Parathyroid adenoma (tissue), 2 donors: ENCODE measurements around the gene MMP7.

Source experiments
- H2AFZ ChIP-seq: fragments of 300-600 bp; sonication (generic); one replicate; pipeline ENCODE4 v1.7.0; 2017; ENCODE audit warnings: antibody characterized with exemption, mild to moderate bottlenecking
- H3K27ac ChIP-seq: fragments of 300-600 bp; sonication (generic); one replicate; pipeline ENCODE4 v1.7.0; 2017
- H3K27me3 ChIP-seq: fragments of 300-600 bp; sonication (generic); one replicate; pipeline ENCODE4 v1.7.0; 2017; ENCODE audit warnings: low read length; ENCODE audit not compliant: control insufficient read depth, insufficient read depth
- H3K36me3 ChIP-seq: fragments of 300-600 bp; sonication (generic); one replicate; pipeline ENCODE4 v1.7.0; 2017; ENCODE audit warnings: low read length; ENCODE audit not compliant: control insufficient read depth, insufficient read depth
- H3K4me1 ChIP-seq: fragments of 300-600 bp; sonication (generic); one replicate; pipeline ENCODE4 v1.7.0; 2017; ENCODE audit warnings: control low read depth
- H3K4me2 ChIP-seq: fragments of 300-600 bp; sonication (generic); one replicate; pipeline ENCODE4 v1.7.0; 2017; ENCODE audit warnings: low read length
- H3K4me3 ChIP-seq: fragments of 300-600 bp; sonication (generic); one replicate; pipeline ENCODE4 v1.7.0; 2017; ENCODE audit warnings: low read depth, low read length
- H3K79me2 ChIP-seq: fragments of 300-600 bp; sonication (generic); one replicate; pipeline ENCODE4 v1.7.0; 2017; ENCODE audit warnings: control low read depth
- H3K9ac ChIP-seq: fragments of 300-600 bp; sonication (generic); one replicate; pipeline ENCODE4 v1.7.0; 2017; ENCODE audit warnings: mild to moderate bottlenecking
- H3K9me3 ChIP-seq: fragments of 300-600 bp; sonication (generic); one replicate; pipeline ENCODE4 v1.7.0; 2017; ENCODE audit warnings: low read length; ENCODE audit not compliant: control insufficient read depth
- TF ChIP-seq, protein P1 (sequence below): fragments of 300-600 bp; sonication (generic); IDR thresholded peaks from one replicate; pipeline ENCODE4 v1.7.0; 2017; ENCODE audit warnings: antibody characterized with exemption, mild to moderate bottlenecking
- donor health status: primary hyperparathyroidism.

The MMP7 gene

DNA sequence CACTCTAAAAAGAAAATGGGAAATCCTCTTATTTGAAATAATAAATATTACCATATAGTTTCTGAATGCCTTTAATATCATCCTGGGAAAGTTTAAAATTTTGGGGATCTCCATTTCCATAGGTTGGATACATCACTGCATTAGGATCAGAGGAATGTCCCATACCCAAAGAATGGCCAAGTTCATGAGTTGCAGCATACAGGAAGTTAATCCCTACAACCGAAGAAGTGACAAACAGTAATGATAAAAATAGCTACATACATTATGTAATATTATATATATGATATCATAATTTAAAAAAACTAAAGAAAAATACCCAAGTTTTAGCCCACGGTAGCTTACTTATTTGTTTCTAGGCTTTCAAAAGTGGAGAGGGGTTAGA is 7.4 kb downstream of the MMP7 start:
- H3K4me3 ChIP-seq, result no peak overlapping the region

DNA sequence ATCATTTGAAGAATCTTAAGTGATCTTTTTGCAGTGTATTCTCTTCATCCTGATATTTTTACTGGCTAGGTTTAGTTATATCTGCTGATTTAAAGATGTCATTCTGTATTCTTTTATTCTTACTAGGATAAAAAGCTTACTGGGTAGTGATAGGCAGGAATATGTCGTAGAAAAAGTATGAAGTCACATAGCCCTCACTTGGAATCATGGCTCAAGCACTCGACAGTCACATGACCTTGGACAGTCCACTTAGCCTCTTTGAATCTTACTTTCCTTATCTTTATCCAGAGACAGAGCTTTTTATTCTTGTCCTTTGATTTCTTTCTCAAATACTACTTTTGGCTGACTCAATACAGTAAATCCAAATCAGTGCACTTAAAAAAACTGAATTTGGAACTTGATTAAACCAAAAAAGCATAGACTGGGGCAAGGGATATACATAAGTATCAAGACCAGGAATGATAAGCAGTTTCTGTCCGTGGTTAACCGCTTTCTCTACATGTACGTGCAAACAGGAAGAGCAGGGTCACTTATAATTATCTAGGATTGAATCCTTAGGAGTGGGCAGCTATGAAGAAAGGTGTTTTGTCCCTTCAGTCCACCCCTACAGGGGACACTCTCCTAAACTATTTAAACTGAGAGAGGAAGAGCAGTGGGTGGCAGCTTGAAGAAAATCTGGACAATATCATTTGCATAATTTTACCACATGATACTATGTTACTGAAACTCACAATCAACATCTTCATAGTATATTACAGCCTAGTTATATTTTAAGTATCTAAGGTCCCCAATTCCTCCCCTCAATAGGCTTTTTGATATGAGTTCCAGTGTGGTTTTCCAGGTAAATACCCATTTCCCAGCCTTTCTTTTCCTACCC is 8.0 kb downstream of the MMP7 start:
- no peaks in the 10 kb centered on the region for H3K9me3 ChIP-seq
- H3K27ac ChIP-seq, result no peak overlapping the region
- H3K9ac ChIP-seq, result no peak overlapping the region
- H3K4me2 ChIP-seq, result no peak overlapping the region
- no peaks in the 10 kb centered on the region for H3K27me3 ChIP-seq
- no peak overlapping the region for H2AFZ ChIP-seq
- no peak overlapping the region for H3K4me3 ChIP-seq
- TF ChIP-seq, protein P1, sequence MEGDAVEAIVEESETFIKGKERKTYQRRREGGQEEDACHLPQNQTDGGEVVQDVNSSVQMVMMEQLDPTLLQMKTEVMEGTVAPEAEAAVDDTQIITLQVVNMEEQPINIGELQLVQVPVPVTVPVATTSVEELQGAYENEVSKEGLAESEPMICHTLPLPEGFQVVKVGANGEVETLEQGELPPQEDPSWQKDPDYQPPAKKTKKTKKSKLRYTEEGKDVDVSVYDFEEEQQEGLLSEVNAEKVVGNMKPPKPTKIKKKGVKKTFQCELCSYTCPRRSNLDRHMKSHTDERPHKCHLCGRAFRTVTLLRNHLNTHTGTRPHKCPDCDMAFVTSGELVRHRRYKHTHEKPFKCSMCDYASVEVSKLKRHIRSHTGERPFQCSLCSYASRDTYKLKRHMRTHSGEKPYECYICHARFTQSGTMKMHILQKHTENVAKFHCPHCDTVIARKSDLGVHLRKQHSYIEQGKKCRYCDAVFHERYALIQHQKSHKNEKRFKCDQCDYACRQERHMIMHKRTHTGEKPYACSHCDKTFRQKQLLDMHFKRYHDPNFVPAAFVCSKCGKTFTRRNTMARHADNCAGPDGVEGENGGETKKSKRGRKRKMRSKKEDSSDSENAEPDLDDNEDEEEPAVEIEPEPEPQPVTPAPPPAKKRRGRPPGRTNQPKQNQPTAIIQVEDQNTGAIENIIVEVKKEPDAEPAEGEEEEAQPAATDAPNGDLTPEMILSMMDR, result no peak
- H3K4me1 ChIP-seq, result no peaks in the 10 kb centered on the region
- H3K36me3 ChIP-seq, result no peaks in the 10 kb centered on the region
- no peaks in the 10 kb centered on the region for H3K79me2 ChIP-seq

More for the DNA sequence above, 7.4 kb downstream of the MMP7 start:
- Histone ChIP-seq H3K27me3 (no peaks in the 10 kb centered on the region), H3K4me2 (no peak overlapping the region), H3K9me3 (no peaks in the 10 kb centered on the region), H3K9ac (no peak overlapping the region), H3K4me1 (no peaks in the 10 kb centered on the region), H3K27ac (no peak overlapping the region), H2AFZ (no peak overlapping the region), H3K36me3 (no peaks in the 10 kb centered on the region), H3K79me2 (no peaks in the 10 kb centered on the region)
- TF ChIP-seq, protein P1, result no peak

DNA sequence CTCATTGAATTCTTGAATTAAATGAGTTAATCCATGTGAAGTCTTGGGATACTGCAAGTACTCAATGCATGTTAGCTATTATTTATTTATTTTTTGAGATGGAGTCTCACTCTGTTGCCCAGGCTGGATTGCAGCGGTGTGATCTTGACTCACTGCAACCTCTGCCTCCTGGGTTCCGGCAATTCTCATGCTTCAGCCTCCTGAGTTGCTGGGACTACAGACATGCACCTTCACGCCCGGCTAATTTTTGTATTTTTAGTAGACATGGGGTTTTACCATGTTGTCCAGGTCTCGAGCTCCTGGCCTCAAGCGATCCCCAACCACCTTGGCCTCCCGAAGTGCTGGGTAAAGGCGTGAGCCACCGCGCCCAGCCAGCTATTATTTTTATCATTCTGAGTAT is 9.4 kb downstream of the MMP7 start:
- H3K79me2 ChIP-seq, result no peaks in the 10 kb centered on the region
- no peaks in the 10 kb centered on the region for H3K9me3 ChIP-seq
- no peak overlapping the region for H3K4me2 ChIP-seq

DNA sequence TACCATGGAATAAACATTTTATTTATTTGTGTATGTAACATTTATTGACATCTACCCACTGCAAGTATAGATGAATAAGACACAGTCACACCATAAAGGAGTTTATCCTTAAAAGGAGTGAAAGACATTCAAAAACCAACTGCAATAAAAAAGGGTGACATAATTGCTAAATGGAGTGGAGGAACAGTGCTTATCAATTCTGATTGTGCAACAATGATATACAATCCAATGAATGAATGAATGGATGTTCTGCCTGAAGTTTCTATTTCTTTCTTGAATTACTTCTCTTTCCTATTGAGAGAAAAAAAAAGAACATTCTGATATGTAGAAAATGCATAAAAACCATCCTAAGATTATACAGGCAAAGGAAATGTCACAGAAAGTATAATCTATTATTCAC is 10.0 kb downstream of the MMP7 start:
- Histone ChIP-seq H3K36me3 (no peaks in the 10 kb centered on the region), H3K4me2 (no peak overlapping the region), H3K79me2 (no peaks in the 10 kb centered on the region), H3K27me3 (no peaks in the 10 kb centered on the region), H3K9me3 (no peaks in the 10 kb centered on the region), H3K27ac (no peak overlapping the region), H3K4me1 (no peaks in the 10 kb centered on the region), H3K4me3 (no peak overlapping the region), H2AFZ (no peak overlapping the region), H3K9ac (no peak overlapping the region)
- TF ChIP-seq, protein P1, result no peak

More for the DNA sequence above, 9.4 kb downstream of the MMP7 start:
- Histone ChIP-seq H3K9ac (no peak overlapping the region), H2AFZ (no peak overlapping the region), H3K36me3 (no peaks in the 10 kb centered on the region), H3K27me3 (no peaks in the 10 kb centered on the region), H3K4me3 (no peak overlapping the region), H3K4me1 (no peaks in the 10 kb centered on the region), H3K27ac (no peak overlapping the region)
- TF ChIP-seq, protein P1, result no peak
